Inferior parietal cortex (tissue), 1 donor: ENCODE data around the gene TUBA1C.
"Not testable (repeated sequence)": the region's sequence is repeated elsewhere in the genome, so short reads cannot be mapped to it uniquely, and the experiment has no call there.

Experiments
- DNase-seq: peaks from one replicate; pipeline ENCODE4 v3.0.0-alpha.2; 2016; ENCODE audit errors: extremely low spot score

Gene TUBA1C

GRCh38 chr12:49264873-49265792 lies at the start of gene TUBA1C:
TUBA1C (plus strand) TSS chr12:49265082; CDS start chr12:49265182, 100 bp downstream.
- DNase-seq = peak; percentile 32

- DNase-seq = no peak
Observed at GRCh38 chr12:49219417-49220026, 45.4 kb upstream of the TUBA1C start.

- DNase-seq = no peak
Observed at GRCh38 chr12:49220972-49221371, 43.9 kb upstream of the TUBA1C start.

GRCh38 chr12:49223122-49223521 lies 41.8 kb upstream of the TUBA1C start:
- no peak for DNase-seq

- DNase-seq = no peak
Observed at GRCh38 chr12:49223590-49224369, 41.1 kb upstream of the TUBA1C start.

DNA sequence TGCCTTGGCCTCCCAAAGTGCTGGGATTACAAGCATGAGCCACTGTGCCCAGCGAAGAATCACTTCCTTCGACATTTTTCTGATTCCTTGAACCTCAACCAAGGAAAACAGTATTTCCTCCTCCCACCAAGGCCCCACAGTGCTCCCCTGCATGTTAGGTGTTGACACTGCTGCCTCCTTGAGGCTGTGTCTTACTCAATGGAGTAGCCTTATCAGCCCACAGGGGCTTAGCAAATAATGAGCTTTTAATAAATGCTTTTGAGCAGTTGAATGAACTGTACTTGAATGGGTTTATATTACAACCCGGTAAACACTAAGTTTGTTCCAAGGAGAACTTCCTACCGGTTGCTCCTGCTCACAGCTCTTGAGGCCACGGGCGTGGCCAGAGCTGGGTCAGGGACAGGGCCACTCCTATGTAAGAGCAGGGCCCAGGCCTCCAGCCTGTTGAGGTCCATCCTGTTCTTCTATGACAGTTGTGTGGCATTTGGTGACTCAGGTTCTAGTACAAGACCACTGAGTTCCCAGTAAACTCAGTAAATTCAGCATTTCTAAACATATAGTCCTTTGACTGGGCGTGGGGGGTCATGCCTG lies 39.2 kb upstream of the TUBA1C start:
- DNase-seq = no peak

GRCh38 chr12:49227713-49228112 lies 37.2 kb upstream of the TUBA1C start:
- no peak for DNase-seq

- no peak for DNase-seq
Observed at GRCh38 chr12:49228653-49229052, 36.2 kb upstream of the TUBA1C start.

DNA sequence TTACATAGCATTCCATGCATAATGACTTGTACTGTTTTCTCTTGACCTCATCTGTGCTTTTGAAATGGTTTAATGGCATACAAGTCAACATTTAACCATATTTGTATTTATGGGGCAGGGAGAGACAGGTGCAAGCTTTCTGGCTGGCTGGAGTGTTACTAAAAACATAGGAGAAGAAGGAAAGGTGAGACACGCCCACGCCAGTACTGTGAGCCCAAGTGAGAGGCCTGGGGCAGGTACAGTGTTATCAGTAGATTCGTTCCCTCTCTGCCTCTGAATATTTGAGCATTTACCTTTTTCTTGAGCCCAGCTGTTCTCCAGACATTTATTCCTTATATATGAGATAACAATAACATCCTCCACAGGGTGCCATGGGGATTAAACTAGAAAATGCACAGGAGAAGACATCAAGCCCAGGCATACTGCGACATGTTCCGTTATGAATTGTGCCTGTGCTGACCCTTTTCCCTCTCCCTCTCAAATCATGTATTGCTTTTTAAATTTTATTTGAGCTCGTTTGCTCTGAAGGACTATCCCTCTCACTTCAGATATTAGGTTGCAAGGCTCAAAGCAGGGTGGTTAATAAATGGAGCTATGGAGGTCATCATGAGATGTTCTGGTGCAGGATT lies 34.6 kb upstream of the TUBA1C start:
- no peak for DNase-seq

- DNase-seq = no peak
Observed at GRCh38 chr12:49230805-49231194, 34.1 kb upstream of the TUBA1C start.

DNA sequence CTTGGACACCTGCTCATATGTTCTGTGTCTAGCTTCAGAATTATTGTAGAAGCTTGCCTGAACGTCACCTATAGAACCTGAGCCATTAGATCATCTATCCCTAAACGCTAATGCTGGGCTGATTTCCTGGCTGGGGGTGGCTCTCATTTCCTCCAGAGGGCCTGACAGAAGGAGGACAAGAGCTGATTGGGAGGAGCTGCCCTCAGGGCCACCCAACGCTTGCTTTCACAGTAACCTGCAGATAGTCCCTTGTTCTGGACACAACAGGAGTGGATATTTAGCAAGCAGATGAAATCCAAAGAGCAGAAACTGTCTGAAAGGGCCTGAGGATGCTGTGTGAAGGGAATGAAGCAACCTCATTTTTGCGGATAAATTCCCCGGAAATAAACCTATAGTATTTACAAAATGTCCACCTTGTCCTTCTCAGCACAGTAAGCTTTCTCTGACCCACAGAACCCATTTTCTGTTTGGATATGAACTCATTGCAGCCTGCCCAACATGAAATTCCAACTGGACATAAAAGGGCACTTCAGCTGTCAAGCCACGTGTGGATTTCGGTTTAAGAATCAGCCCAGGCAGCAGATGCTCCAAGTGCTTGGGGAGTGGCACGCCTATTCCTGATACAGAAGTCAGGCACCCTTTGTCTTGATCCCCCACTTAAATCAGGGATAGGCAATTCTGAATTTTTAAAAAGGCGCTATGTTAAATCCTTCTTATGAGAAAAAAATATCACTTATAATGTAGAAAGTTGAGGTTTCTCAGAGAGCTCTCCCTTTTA lies 32.8 kb upstream of the TUBA1C start:
- DNase-seq = no peak

DNA sequence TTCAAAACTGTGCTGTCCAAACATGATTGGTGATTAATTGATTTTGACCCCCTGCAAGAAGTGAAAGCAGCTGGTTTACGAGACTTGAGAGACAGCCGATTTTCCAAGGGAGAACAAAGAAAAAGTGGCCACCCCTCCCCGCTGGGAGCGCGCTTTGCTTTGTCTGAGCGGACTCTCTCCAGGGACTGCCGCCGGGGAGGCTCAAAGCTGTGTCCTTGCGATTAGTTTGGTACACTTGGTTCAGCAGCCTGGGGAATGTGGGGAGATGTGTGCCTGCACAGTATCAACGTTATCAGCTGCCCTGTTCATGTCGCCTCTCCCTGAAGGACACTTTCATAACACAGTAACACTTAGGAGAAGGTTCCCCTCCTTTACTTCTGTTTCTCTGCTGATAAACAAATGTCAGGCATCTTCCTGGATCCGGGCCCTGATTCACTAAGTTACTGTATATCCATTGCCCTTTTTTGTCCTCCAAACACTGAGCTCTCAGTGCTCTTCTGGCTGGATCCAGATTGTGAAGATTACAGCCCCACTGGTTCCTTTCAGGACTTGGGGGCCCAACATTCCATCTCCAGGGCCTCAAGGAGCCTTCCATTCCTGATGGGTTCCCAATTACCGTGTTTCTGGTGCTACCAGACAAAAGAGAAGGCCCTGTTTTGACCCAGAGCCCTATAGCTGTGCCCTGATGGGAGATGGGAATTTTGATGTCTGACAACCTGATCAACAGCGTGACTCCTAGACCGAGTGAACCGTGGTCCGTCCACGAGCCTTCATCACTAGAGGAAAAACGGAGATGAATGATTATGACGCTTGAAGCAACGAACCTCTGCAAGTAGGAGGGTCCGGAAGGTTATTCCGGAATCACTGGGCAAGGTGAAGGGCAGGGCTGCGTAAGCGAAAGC lies 31.7 kb upstream of the TUBA1C start:
- DNase-seq = peak; percentile 86

GRCh38 chr12:49233842-49234526 lies 30.9 kb upstream of the TUBA1C start:
- peak; percentile 84 for DNase-seq

- DNase-seq = no peak
Observed at GRCh38 chr12:49236423-49236822, 28.5 kb upstream of the TUBA1C start.

- DNase-seq = no peak
Observed at GRCh38 chr12:49243631-49244030, 21.3 kb upstream of the TUBA1C start.

DNA sequence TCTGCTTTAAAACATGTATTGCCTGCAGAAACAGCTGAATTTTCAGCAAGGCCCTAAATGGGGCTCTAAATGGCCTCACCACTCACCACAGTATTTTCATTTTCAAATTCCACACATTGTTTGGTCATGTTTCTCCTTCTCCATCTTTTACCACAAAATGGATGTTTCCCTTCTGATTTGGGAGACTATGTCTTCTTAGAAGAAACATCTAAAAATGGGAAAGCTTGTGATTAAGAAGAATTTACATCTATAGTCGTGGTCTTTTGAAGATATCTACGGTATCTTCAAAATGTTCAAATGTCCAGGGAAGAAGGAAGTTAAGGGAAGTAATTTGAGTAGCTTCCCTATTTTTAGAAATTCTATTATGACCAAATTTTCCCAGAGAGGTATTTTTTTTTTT lies 20.7 kb upstream of the TUBA1C start:
- no peak for DNase-seq

GRCh38 chr12:49251357-49251756 lies 13.5 kb upstream of the TUBA1C start:
- DNase-seq = no peak

- DNase-seq = no peak
Observed at GRCh38 chr12:49253033-49253623, 11.8 kb upstream of the TUBA1C start.

DNA sequence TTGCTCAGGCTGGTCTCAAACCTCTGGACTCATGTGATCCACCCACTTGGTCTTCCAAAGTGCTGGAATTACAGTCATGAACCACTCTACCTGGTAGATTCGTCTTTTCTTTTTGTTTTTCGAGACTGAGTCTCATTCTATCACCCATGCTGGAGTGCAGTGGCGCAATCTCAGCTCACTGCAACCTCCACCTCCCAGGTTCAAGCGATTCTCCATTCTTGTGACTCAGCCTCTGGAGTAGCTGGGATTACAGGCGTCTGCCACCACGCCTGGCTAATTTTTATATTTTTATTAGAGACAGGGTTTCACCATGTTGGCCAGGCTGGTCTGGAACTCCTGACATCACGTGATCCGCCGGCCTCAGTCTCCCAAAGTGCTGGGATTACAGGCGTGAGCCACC lies 9.4 kb upstream of the TUBA1C start:
- DNase-seq = not testable (repeated sequence)
